ENCODE results near the gene USP6NL. TPM values are rescaled to one million over a fixed set of nuclear protein-coding genes. Genes with fewer than 3 reads are reported as not detected.

Gene USP6NL
- total RNA-seq, 1 experiment from 2014 or later = 38.7 TPM

- TF ChIP-seq CTCF (conservative IDR thresholded peaks at IDR 0.05; ENCODE audit: low read depth, low read length) (no peak), EZH2 (IDR thresholded peaks at IDR 0.05; ENCODE audit: borderline replicate concordance, low read depth, low read length, poor library complexity, severe bottlenecking) (no peak)
- no peaks in the 10 kb centered on the region for H3K36me3 ChIP-seq (ENCODE audit: insufficient read depth, low read length, poor library complexity, severe bottlenecking)
- H3K27ac ChIP-seq (ENCODE audit: low read depth, low read length, poor library complexity, severe bottlenecking) = peak overlapping the region; percentile 92
- intact Hi-C loops (cut with micrococcal nuclease; ENCODE audit: unreplicated experiment) = no loop called here
- H3K27me3 ChIP-seq (replicated peaks; ENCODE audit: insufficient read depth, low read depth, low read length, poor library complexity) = no peaks in the 10 kb centered on the region
- POLR2A ChIA-PET (ENCODE audit: low non-redundant PET) = no interaction called here
- H3K4me1 ChIP-seq (ENCODE audit: insufficient read depth, low read length, poor library complexity, severe bottlenecking) = peaks cover 75% of the 10 kb centered on the region
- CTCF ChIA-PET = no interaction called here
- peak overlapping the region; percentile 32 for H3K4me3 ChIP-seq (ENCODE audit: low read depth, low read length, poor library complexity, severe bottlenecking)
- BruUV-seq (replicated peaks) = TSS peak; percentile 31
- peak; percentile 76 for DNase-seq (ENCODE audit: low spot score)
- H3K9me3 ChIP-seq (ENCODE audit: low read depth, low read length, poor library complexity, severe bottlenecking) = no peaks in the 10 kb centered on the region
Observed at GRCh38 chr10:11546581-11546980, 64.9 kb downstream of the USP6NL start.

GRCh38 chr10:11541296-11541695 is 70.2 kb downstream of the USP6NL start:
- no peak overlapping the region for H3K27ac ChIP-seq (ENCODE audit: low read depth, low read length, poor library complexity, severe bottlenecking)
- no peak for DNase-seq (ENCODE audit: low spot score)
- no peaks in the 10 kb centered on the region for H3K27me3 ChIP-seq (replicated peaks; ENCODE audit: insufficient read depth, low read depth, low read length, poor library complexity)
- TF ChIP-seq EZH2 (IDR thresholded peaks at IDR 0.05; ENCODE audit: borderline replicate concordance, low read depth, low read length, poor library complexity, severe bottlenecking) (no peak), CTCF (conservative IDR thresholded peaks at IDR 0.05; ENCODE audit: low read depth, low read length) (no peak)
- BruUV-seq (replicated peaks) = no TSS peak
- no peaks in the 10 kb centered on the region for H3K36me3 ChIP-seq (ENCODE audit: insufficient read depth, low read length, poor library complexity, severe bottlenecking)
- peaks cover 61% of the 10 kb centered on the region for H3K4me1 ChIP-seq (ENCODE audit: insufficient read depth, low read length, poor library complexity, severe bottlenecking)
- no peaks in the 10 kb centered on the region for H3K9me3 ChIP-seq (ENCODE audit: low read depth, low read length, poor library complexity, severe bottlenecking)
- POLR2A ChIA-PET (ENCODE audit: low non-redundant PET) = no interaction called here
- H3K4me3 ChIP-seq (ENCODE audit: low read depth, low read length, poor library complexity, severe bottlenecking) = no peak overlapping the region
- intact Hi-C loops (cut with micrococcal nuclease; ENCODE audit: unreplicated experiment) = no loop called here
- CTCF ChIA-PET = no interaction called here

- H3K4me1 ChIP-seq (ENCODE audit: insufficient read depth, low read length, poor library complexity, severe bottlenecking) = peaks cover 49% of the 10 kb centered on the region
- no peak for TF ChIP-seq EZH2 (IDR thresholded peaks at IDR 0.05; ENCODE audit: borderline replicate concordance, low read depth, low read length, poor library complexity, severe bottlenecking)
- TF ChIP-seq CTCF (conservative IDR thresholded peaks at IDR 0.05; ENCODE audit: low read depth, low read length) = no peak
- DNase-seq (ENCODE audit: low spot score) = peak; percentile 87
- H3K36me3 ChIP-seq (ENCODE audit: insufficient read depth, low read length, poor library complexity, severe bottlenecking) = no peaks in the 10 kb centered on the region
- H3K27me3 ChIP-seq (replicated peaks; ENCODE audit: insufficient read depth, low read depth, low read length, poor library complexity) = no peaks in the 10 kb centered on the region
- ChIA-PET POLR2A (ENCODE audit: low non-redundant PET) (no interaction called here), CTCF (no interaction called here)
- BruUV-seq (replicated peaks) = no TSS peak
- no peak overlapping the region for H3K4me3 ChIP-seq (ENCODE audit: low read depth, low read length, poor library complexity, severe bottlenecking)
- intact Hi-C loops (cut with micrococcal nuclease; ENCODE audit: unreplicated experiment) = no loop called here
- no peaks in the 10 kb centered on the region for H3K9me3 ChIP-seq (ENCODE audit: low read depth, low read length, poor library complexity, severe bottlenecking)
- peak overlapping the region; percentile 73 for H3K27ac ChIP-seq (ENCODE audit: low read depth, low read length, poor library complexity, severe bottlenecking)
Observed at GRCh38 chr10:11539191-11539868, 72.1 kb downstream of the USP6NL start.

All from A673 (cell line).